ENCODE measurements around the gene SPHK1. TPM values are rescaled to one million over a fixed set of nuclear protein-coding genes. Genes with fewer than 3 reads are reported as not detected.

Gene SPHK1
- total and polyA plus RNA-seq, 12 donors, result 0.53 to 15.3 (median 4.7) TPM

- Histone ChIP-seq H3K27ac (no peak overlapping the region), H3K4me1 (replicated peaks in 1 of 2) (peaks cover 6 to 31% of the 10 kb centered on the region in 2 donors), H3K9me3 (replicated peaks in 1 of 3) (no peaks in the 10 kb centered on the region), H3K27me3 (no peaks in the 10 kb centered on the region), H3K4me3 (no peak overlapping the region), H3K36me3 (replicated peaks in 1 of 2) (no peaks in the 10 kb centered on the region)
- WGBS, 4 donors, result 90 to 95% (median 94%) methylated on average over 5 to 6 of the region's 6 CpGs
- intact Hi-C loops (cut with DNase I), result no loop called here
- no peak for DNase-seq
- TF ChIP-seq CTCF (IDR thresholded peaks at IDR 0.05) (no peak), POLR2A (IDR thresholded peaks at IDR 0.05) (no peak)
These were observed 32.0 kb downstream of the SPHK1 start for GRCh38 chr17:76416457-76416856.

- intact Hi-C loops (cut with DNase I), result no loop called here
- no peak overlapping the region for H3K4me3 ChIP-seq
- H3K27me3 ChIP-seq, result no peaks in the 10 kb centered on the region
- DNase-seq, result no peak
- H3K36me3 ChIP-seq (replicated peaks in 1 of 2), result no peaks in the 10 kb centered on the region
- no peak overlapping the region for H3K27ac ChIP-seq
- no peak for TF ChIP-seq POLR2A (IDR thresholded peaks at IDR 0.05)
- no peak for TF ChIP-seq CTCF (IDR thresholded peaks at IDR 0.05)
- peaks cover 6 to 31% of the 10 kb centered on the region in 2 donors for H3K4me1 ChIP-seq (replicated peaks in 1 of 2)
- WGBS, 4 donors, result 91 to 99% (median 98%) methylated on average over 3 to 4 of the region's 4 CpGs
- no peaks in the 10 kb centered on the region for H3K9me3 ChIP-seq (replicated peaks in 1 of 3)
These were observed 32.5 kb downstream of the SPHK1 start for GRCh38 chr17:76416899-76417298.

GRCh38 chr17:76417499-76418143, 33.2 kb downstream of the SPHK1 start:
- Histone ChIP-seq H3K27me3 (no peaks in the 10 kb centered on the region), H3K4me3 (no peak overlapping the region), H3K27ac (no peak overlapping the region), H3K9me3 (replicated peaks in 1 of 3) (no peaks in the 10 kb centered on the region), H3K36me3 (replicated peaks in 1 of 2) (no peaks in the 10 kb centered on the region), H3K4me1 (replicated peaks in 1 of 2) (peaks cover 6 to 31% of the 10 kb centered on the region in 2 donors)
- intact Hi-C loops (cut with DNase I), result no loop called here
- 67 to 76% (median 70%) methylated on average over 11 of the region's 11 CpGs for WGBS, 4 donors
- peak in 3 of 7 donors; percentile 40 to 76 (median 57) for DNase-seq
- no peak for TF ChIP-seq CTCF (IDR thresholded peaks at IDR 0.05)
- TF ChIP-seq POLR2A (IDR thresholded peaks at IDR 0.05), result no peak

GRCh38 chr17:76419576-76420260, 35.3 kb downstream of the SPHK1 start:
- H3K4me3 ChIP-seq, result no peak overlapping the region
- H3K36me3 ChIP-seq (replicated peaks in 1 of 2), result no peaks in the 10 kb centered on the region
- peaks cover 6 to 26% of the 10 kb centered on the region in 2 donors for H3K4me1 ChIP-seq (replicated peaks in 1 of 2)
- no peaks in the 10 kb centered on the region for H3K27me3 ChIP-seq
- no peak overlapping the region for H3K27ac ChIP-seq
- 50 to 61% (median 54%) methylated on average over 15 to 17 of the region's 17 CpGs for WGBS, 4 donors
- H3K9me3 ChIP-seq (replicated peaks in 1 of 3), result no peaks in the 10 kb centered on the region
- intact Hi-C loops (cut with DNase I), result no loop called here
- TF ChIP-seq CTCF (IDR thresholded peaks at IDR 0.05) (no peak), POLR2A (IDR thresholded peaks at IDR 0.05) (no peak)
- DNase-seq, result peak in 2 of 7 donors; percentile 12 to 21
